Brain microvascular endothelial cell (primary cell): ENCODE measurements around the gene ANTXR1.

Experiments
- DNase-seq: peaks from one replicate; pipeline ENCODE4 v3.0.0-alpha.2; 2020
- H3K27ac ChIP-seq: fragments of 250-450 bp; sonication (Bioruptor Pico); 2 replicates; pipeline ENCODE4 v1.5.1; 2020; ENCODE audit warnings: mild to moderate bottlenecking, moderate library complexity
- H3K27me3 ChIP-seq: fragments of 250-450 bp; sonication (Bioruptor Pico); replicated peaks from 2 replicates; pipeline ENCODE4 v1.5.1; 2020; ENCODE audit warnings: mild to moderate bottlenecking
- H3K36me3 ChIP-seq: fragments of 250-450 bp; sonication (Bioruptor Pico); replicated peaks from 2 replicates; pipeline ENCODE4 v1.5.1; 2020; ENCODE audit warnings: mild to moderate bottlenecking
- H3K4me3 ChIP-seq: 2 replicates; pipeline ENCODE4 v1.5.1; 2011; ENCODE audit warnings: low read depth, mild to moderate bottlenecking, control low read depth, low read length, moderate library complexity
- CTCF ChIP-seq: IDR thresholded peaks from 2 replicates; pipeline ENCODE4 v1.5.1; 2011; ENCODE audit warnings: low read depth, mild to moderate bottlenecking, moderate library complexity, low read length, control low read depth, inconsistent platforms; ENCODE audit errors: missing control alignments
- in situ Hi-C: cut with HindIII; loops from 2 replicates; pipeline ENCODE4 v1.10.0; 2017; ENCODE audit warnings: low sequenced_read_pairs, low pct_ligation_motif_present

ANTXR1 gene

GRCh38 chr2:69221960-69222751, 209.2 kb downstream of the ANTXR1 start:
- H3K36me3 ChIP-seq = no peaks in the 10 kb centered on the region
- no peak for TF ChIP-seq CTCF
- no peak overlapping the region for H3K4me3 ChIP-seq
- in situ Hi-C loops = no loop called here
- peak; percentile 52 for DNase-seq
- peak overlapping the region; percentile 66 for H3K27ac ChIP-seq
- H3K27me3 ChIP-seq = no peaks in the 10 kb centered on the region

- DNase-seq = peak; percentile 61
- no peak for TF ChIP-seq CTCF
- H3K36me3 ChIP-seq = no peaks in the 10 kb centered on the region
- in situ Hi-C loops = no loop called here
- no peak overlapping the region for H3K4me3 ChIP-seq
- H3K27me3 ChIP-seq = no peaks in the 10 kb centered on the region
- peak overlapping the region; percentile 66 for H3K27ac ChIP-seq
These were observed 210.1 kb downstream of the ANTXR1 start for GRCh38 chr2:69222953-69223658.

- in situ Hi-C loops = no loop called here
These were observed 211.0 kb downstream of the ANTXR1 start for GRCh38 chr2:69223759-69224511.

GRCh38 chr2:69224512-69224837, 211.5 kb downstream of the ANTXR1 start:
- Histone ChIP-seq H3K27ac (no peak overlapping the region), H3K27me3 (no peaks in the 10 kb centered on the region), H3K36me3 (no peaks in the 10 kb centered on the region), H3K4me3 (no peak overlapping the region)
- TF ChIP-seq CTCF = no peak
- DNase-seq = no peak
- in situ Hi-C loops = no loop called here

More at GRCh38 chr2:69223759-69224511, 211.0 kb downstream of the ANTXR1 start:
- DNase-seq = no peak
- H3K36me3 ChIP-seq = no peaks in the 10 kb centered on the region
- no peak for TF ChIP-seq CTCF
- no peak overlapping the region for H3K4me3 ChIP-seq
- no peaks in the 10 kb centered on the region for H3K27me3 ChIP-seq
- H3K27ac ChIP-seq = no peak overlapping the region

- in situ Hi-C loops = no loop called here
- H3K36me3 ChIP-seq = no peaks in the 10 kb centered on the region
- H3K4me3 ChIP-seq = no peak overlapping the region
- H3K27me3 ChIP-seq = no peaks in the 10 kb centered on the region
- DNase-seq = peak; percentile 42
- no peak for TF ChIP-seq CTCF
- no peak overlapping the region for H3K27ac ChIP-seq
These were observed 213.0 kb downstream of the ANTXR1 start for GRCh38 chr2:69225933-69226332.
